ENCODE measurements around the gene OBSCN.

GRCh38 chr1:228340686-228341449 is 133.0 kb downstream of the OBSCN start:
- TF ChIP-seq EZH2phosphoT487 (IDR thresholded peaks at IDR 0.05; ENCODE audit: borderline replicate concordance, low read depth, low read length) (no peak), CTCF (conservative IDR thresholded peaks at IDR 0.05; ENCODE audit: low read length) (peak; percentile 64)

All from OCI-LY7 (cell line).